GM12873 (cell line): Measurements from ENCODE around the gene EVI5.

Source experiments
- CTCF ChIP-seq: IDR thresholded peaks from 2 replicates; pipeline ENCODE4 v1.5.1; 2012; ENCODE audit warnings: low read depth, mild to moderate bottlenecking, moderate library complexity, low read length, control low read depth; ENCODE audit not compliant: insufficient read depth; ENCODE audit errors: missing control alignments

The EVI5 gene

GRCh38 chr1:92519043-92519442, 265.9 kb downstream of the EVI5 start:
- no peak for TF ChIP-seq CTCF

GRCh38 chr1:92516574-92516973, 268.3 kb downstream of the EVI5 start:
- no peak for TF ChIP-seq CTCF

- no peak for TF ChIP-seq CTCF
Observed at GRCh38 chr1:92515796-92516201, 269.1 kb downstream of the EVI5 start.

- TF ChIP-seq CTCF: no peak
Observed at GRCh38 chr1:92511541-92511940, 273.4 kb downstream of the EVI5 start.

GRCh38 chr1:92509619-92510018, 275.3 kb downstream of the EVI5 start:
- TF ChIP-seq CTCF: no peak

- TF ChIP-seq CTCF: no peak
Observed at GRCh38 chr1:92505015-92505692, 279.8 kb downstream of the EVI5 start.

GRCh38 chr1:92504291-92505014, 280.5 kb downstream of the EVI5 start:
- no peak for TF ChIP-seq CTCF
